ENCODE results near the gene AP3B2.
"Not testable (repeated sequence)": the region's sequence is repeated elsewhere in the genome, so short reads cannot be mapped to it uniquely, and the experiment has no call there.

Gene AP3B2

GRCh38 chr15:82648257-82649103 is 61.2 kb downstream of the AP3B2 start:
- no peak; the same call in 1 of the 2 replicates for TF ChIP-seq CTCF (IDR thresholded peaks at IDR 0.05; ENCODE audit: low read depth, low read length)
- DNase-seq (ENCODE audit: extremely low read depth, low read depth), result no peak

GRCh38 chr15:82647835-82648256 is 61.8 kb downstream of the AP3B2 start:
- no peak for DNase-seq (ENCODE audit: extremely low read depth, low read depth)
- no peak for TF ChIP-seq CTCF (IDR thresholded peaks at IDR 0.05; ENCODE audit: low read depth, low read length)

GRCh38 chr15:82647045-82647834 is 62.4 kb downstream of the AP3B2 start, which contains the start of gene CPEB1:
CPEB1 (minus strand) TSS chr15:82647363; CDS start chr15:82628459, 18,904 bp downstream.
- TF ChIP-seq CTCF (IDR thresholded peaks at IDR 0.05; ENCODE audit: low read depth, low read length), result peak; percentile 11
- DNase-seq (ENCODE audit: extremely low read depth, low read depth), result no peak

- DNase-seq (ENCODE audit: extremely low read depth, low read depth), result no peak
Measured at GRCh38 chr15:82646250-82647044, 63.2 kb downstream of the AP3B2 start.

GRCh38 chr15:82644967-82645852 is 64.5 kb downstream of the AP3B2 start:
- not testable (repeated sequence) for DNase-seq (ENCODE audit: extremely low read depth, low read depth)

More at GRCh38 chr15:82646250-82647044, 63.2 kb downstream of the AP3B2 start:
- TF ChIP-seq CTCF (IDR thresholded peaks at IDR 0.05; ENCODE audit: low read depth, low read length), result no peak

GRCh38 chr15:82643992-82644391 is 65.7 kb downstream of the AP3B2 start:
- no peak for DNase-seq (ENCODE audit: extremely low read depth, low read depth)
- no peak for TF ChIP-seq CTCF (IDR thresholded peaks at IDR 0.05; ENCODE audit: low read depth, low read length)

Measured in AG09319 (cell line).